ENCODE measurements around the gene GFRA1.

- TF ChIP-seq, protein P1, sequence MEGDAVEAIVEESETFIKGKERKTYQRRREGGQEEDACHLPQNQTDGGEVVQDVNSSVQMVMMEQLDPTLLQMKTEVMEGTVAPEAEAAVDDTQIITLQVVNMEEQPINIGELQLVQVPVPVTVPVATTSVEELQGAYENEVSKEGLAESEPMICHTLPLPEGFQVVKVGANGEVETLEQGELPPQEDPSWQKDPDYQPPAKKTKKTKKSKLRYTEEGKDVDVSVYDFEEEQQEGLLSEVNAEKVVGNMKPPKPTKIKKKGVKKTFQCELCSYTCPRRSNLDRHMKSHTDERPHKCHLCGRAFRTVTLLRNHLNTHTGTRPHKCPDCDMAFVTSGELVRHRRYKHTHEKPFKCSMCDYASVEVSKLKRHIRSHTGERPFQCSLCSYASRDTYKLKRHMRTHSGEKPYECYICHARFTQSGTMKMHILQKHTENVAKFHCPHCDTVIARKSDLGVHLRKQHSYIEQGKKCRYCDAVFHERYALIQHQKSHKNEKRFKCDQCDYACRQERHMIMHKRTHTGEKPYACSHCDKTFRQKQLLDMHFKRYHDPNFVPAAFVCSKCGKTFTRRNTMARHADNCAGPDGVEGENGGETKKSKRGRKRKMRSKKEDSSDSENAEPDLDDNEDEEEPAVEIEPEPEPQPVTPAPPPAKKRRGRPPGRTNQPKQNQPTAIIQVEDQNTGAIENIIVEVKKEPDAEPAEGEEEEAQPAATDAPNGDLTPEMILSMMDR (conservative IDR thresholded peaks at IDR 0.05; ENCODE audit: low read length): no peak
- no peak for TF ChIP-seq EZH2phosphoT487 (IDR thresholded peaks at IDR 0.05; ENCODE audit: borderline replicate concordance, low read depth, low read length)
Measured at GRCh38 chr10:116289652-116290051, 16.6 kb upstream of the GFRA1 start.
